Uterus (tissue), 2 donors: Measurements from ENCODE around the gene IGFL1.

ENCODE experiments used
- POLR2A ChIP-seq, 2 donors: fragments of 450-650 bp; IDR thresholded peaks; one replicate each; pipeline ENCODE4 v1.6.1; 2016; ENCODE audit warnings: antibody characterized with exemption in 2 of 2, mild to moderate bottlenecking in 1 of 2, moderate library complexity in 1 of 2
- TF ChIP-seq, protein P1 (sequence below), 4 experiments: fragments of 200-600 bp in 2 of 4; fragments of 450-650 bp in 2 of 4; sonication (generic) in 2 of 4; IDR thresholded peaks; one replicate each; pipeline ENCODE4 v1.5.1; 2016 to 2019; ENCODE audit warnings: antibody characterized with exemption in 4 of 4, mild to moderate bottlenecking in 2 of 4, moderate library complexity in 1 of 4

DNA sequence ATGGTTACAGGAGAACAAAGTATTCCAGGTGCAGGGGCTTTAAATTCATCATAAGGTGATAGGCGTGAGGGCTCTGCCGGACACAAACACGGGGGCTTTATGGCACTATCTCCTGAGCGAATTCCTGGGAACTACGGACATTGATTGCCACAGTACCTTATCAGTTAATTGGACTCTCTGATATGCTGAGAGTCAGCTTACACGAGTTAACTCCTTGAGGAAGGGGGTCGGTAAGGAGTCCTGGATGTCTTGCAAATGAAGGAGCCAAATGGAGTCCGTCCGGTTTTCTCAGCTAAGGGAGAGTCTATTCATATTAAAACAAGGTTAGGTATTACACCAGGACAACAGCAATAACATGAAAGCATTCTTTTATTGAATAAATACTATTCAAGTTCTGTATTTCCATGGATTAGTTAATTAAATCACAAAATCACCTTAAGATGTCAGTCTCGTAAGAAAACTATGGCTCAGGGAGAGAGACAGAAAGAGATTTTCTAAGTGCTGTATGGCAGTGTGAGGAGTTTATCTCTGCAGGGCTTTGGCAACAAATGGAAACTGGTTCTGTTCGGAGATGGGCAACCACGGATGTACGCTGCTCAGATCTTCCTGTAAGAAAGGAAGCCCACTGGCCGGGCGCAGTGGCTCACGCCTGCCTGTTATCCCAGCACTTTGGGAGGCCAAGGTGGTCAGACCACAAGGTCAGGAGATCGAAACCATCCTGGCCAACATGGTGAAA lies 41.1 kb downstream of the IGFL1 start:
- TF ChIP-seq, protein P1, sequence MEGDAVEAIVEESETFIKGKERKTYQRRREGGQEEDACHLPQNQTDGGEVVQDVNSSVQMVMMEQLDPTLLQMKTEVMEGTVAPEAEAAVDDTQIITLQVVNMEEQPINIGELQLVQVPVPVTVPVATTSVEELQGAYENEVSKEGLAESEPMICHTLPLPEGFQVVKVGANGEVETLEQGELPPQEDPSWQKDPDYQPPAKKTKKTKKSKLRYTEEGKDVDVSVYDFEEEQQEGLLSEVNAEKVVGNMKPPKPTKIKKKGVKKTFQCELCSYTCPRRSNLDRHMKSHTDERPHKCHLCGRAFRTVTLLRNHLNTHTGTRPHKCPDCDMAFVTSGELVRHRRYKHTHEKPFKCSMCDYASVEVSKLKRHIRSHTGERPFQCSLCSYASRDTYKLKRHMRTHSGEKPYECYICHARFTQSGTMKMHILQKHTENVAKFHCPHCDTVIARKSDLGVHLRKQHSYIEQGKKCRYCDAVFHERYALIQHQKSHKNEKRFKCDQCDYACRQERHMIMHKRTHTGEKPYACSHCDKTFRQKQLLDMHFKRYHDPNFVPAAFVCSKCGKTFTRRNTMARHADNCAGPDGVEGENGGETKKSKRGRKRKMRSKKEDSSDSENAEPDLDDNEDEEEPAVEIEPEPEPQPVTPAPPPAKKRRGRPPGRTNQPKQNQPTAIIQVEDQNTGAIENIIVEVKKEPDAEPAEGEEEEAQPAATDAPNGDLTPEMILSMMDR (IDR thresholded peaks at IDR 0.05): no peak
- TF ChIP-seq POLR2A (IDR thresholded peaks at IDR 0.05): no peak
